Measurements from ENCODE around the gene ALPK1.

- TF ChIP-seq POU2F2 (IDR thresholded peaks at IDR 0.05; ENCODE audit: low read depth, low read length) = no peak
- TF ChIP-seq POLR2A (IDR thresholded peaks at IDR 0.05; ENCODE audit: low read depth, low read length) = no peak
- no peak for TF ChIP-seq TAF1 (IDR thresholded peaks at IDR 0.05; ENCODE audit: low read depth, low read length)
- no peak for TF ChIP-seq POLR2AphosphoS5 (IDR thresholded peaks at IDR 0.05; ENCODE audit: low read depth, low read length)
These were observed 62.0 kb downstream of the ALPK1 start for GRCh38 chr4:112358952-112359749.
